HL-60/S4 treated with retinoic acid at 250 ng/mL for 4 days and 3 days (cell line): ENCODE results near the gene SERTAD2.

ENCODE experiments used
- in situ Hi-C: fragments of 300-500 bp; cut with MboI; formaldehyde crosslinking; loops from 2 replicates; pipeline ENCODE4 v1.7.0; 2022; ENCODE audit warnings: low sequenced_read_pairs

Gene SERTAD2

GRCh38 chr2:64653109-64654062, at the start of gene SERTAD2:
Gene SERTAD2, minus strand, starts transcription at chr2:64653913. Its CDS starts 17,042 bp downstream, at chr2:64636871.
- in situ Hi-C loops, result loop anchor here (10.0 kb wide), 1 partner anchor 81 kb away; no protein-coding TSS in a partner anchor

- in situ Hi-C loops, result no loop called here
These were observed 46.6 kb upstream of the SERTAD2 start for GRCh38 chr2:64700133-64700809.

GRCh38 chr2:64699712-64700111, 46.0 kb upstream of the SERTAD2 start:
- in situ Hi-C loops, result no loop called here

- in situ Hi-C loops, result no loop called here
These were observed 45.1 kb upstream of the SERTAD2 start for GRCh38 chr2:64698668-64699444.

GRCh38 chr2:64698177-64698643, 44.5 kb upstream of the SERTAD2 start:
- in situ Hi-C loops, result no loop called here

GRCh38 chr2:64697297-64698176, 43.8 kb upstream of the SERTAD2 start:
- in situ Hi-C loops, result no loop called here

GRCh38 chr2:64696636-64697035, 42.9 kb upstream of the SERTAD2 start:
- in situ Hi-C loops, result no loop called here

- in situ Hi-C loops, result no loop called here
These were observed 42.1 kb upstream of the SERTAD2 start for GRCh38 chr2:64695721-64696261.

- in situ Hi-C loops, result no loop called here
These were observed 38.7 kb upstream of the SERTAD2 start for GRCh38 chr2:64692401-64692800.

GRCh38 chr2:64688909-64689308, 35.2 kb upstream of the SERTAD2 start:
- in situ Hi-C loops, result no loop called here

GRCh38 chr2:64686283-64686956, 32.7 kb upstream of the SERTAD2 start:
- in situ Hi-C loops, result no loop called here

- in situ Hi-C loops, result no loop called here
These were observed 31.7 kb upstream of the SERTAD2 start for GRCh38 chr2:64685430-64685829.

GRCh38 chr2:64683771-64684510, 30.2 kb upstream of the SERTAD2 start:
- in situ Hi-C loops, result no loop called here

- in situ Hi-C loops, result no loop called here
These were observed 27.8 kb upstream of the SERTAD2 start for GRCh38 chr2:64681479-64681967.

- in situ Hi-C loops, result no loop called here
These were observed 26.1 kb upstream of the SERTAD2 start for GRCh38 chr2:64679673-64680425.

- in situ Hi-C loops, result no loop called here
These were observed 25.3 kb upstream of the SERTAD2 start for GRCh38 chr2:64678771-64679590.

- in situ Hi-C loops, result no loop called here
These were observed 23.8 kb upstream of the SERTAD2 start for GRCh38 chr2:64677530-64677929.
